GM23248 (cell line): ENCODE measurements around the gene STT3A.

ENCODE experiments used
- EZH2 ChIP-seq: fragments of 200-600 bp; sonication (generic); IDR thresholded peaks from 2 replicates; pipeline ENCODE4 v1.6.1; 2018; ENCODE audit warnings: antibody characterized with exemption, mild to moderate bottlenecking; ENCODE audit not compliant: insufficient read depth, poor library complexity, severe bottlenecking
- EZH2phosphoT487 ChIP-seq: fragments of 200-600 bp; sonication (generic); IDR thresholded peaks from 2 replicates; pipeline ENCODE4 v1.6.1; 2018; ENCODE audit warnings: antibody characterized with exemption, moderate library complexity, mild to moderate bottlenecking, low read depth; ENCODE audit not compliant: insufficient read depth

GRCh38 chr11:125594958-125595357, 2.3 kb downstream of the STT3A start:
- TF ChIP-seq EZH2phosphoT487 (no peak), EZH2 (no peak)
